GM12878 (cell line): Measurements from ENCODE around the gene RLIM. TPM values are rescaled to one million over a fixed set of nuclear protein-coding genes. Genes with fewer than 3 reads are reported as not detected.

Source experiments
- CHD2 ChIP-seq: IDR thresholded peaks from 2 replicates; pipeline ENCODE4 v1.6.1; 2011; ENCODE audit warnings: low read depth, low read length, improper control_type of control experiment, borderline replicate concordance
- CREM ChIP-seq: IDR thresholded peaks from 2 replicates; pipeline ENCODE4 v1.6.1; 2014; ENCODE audit warnings: antibody characterized with exemption, low read depth
- FOXK2 ChIP-seq: fragments of 450-650 bp; IDR thresholded peaks from 2 replicates; pipeline ENCODE4 v1.6.1; 2017; ENCODE audit warnings: mild to moderate bottlenecking, moderate library complexity
- FOXM1 ChIP-seq: IDR thresholded peaks from 2 replicates; pipeline ENCODE4 v1.6.1; 2012; ENCODE audit warnings: low read depth, mild to moderate bottlenecking, inconsistent platforms, low read length, moderate library complexity
- GABPA ChIP-seq: IDR thresholded peaks from 2 replicates; pipeline ENCODE4 v1.6.1; 2014; ENCODE audit warnings: antibody characterized with exemption, low read depth, mild to moderate bottlenecking, inconsistent platforms
- HCFC1 ChIP-seq: fragments of 150-350 bp; IDR thresholded peaks from 2 replicates; pipeline ENCODE4 v1.6.1; 2014; ENCODE audit warnings: low read length
- JUND ChIP-seq: IDR thresholded peaks from 2 replicates; pipeline ENCODE4 v1.6.1; 2012; ENCODE audit warnings: low read depth, mild to moderate bottlenecking, low read length, improper control_type of control experiment, moderate library complexity
- LARP7 ChIP-seq: fragments of 450-650 bp; IDR thresholded peaks from 2 replicates; pipeline ENCODE4 v1.6.1; 2017; ENCODE audit warnings: mild to moderate bottlenecking
- NFYA ChIP-seq: IDR thresholded peaks from 2 replicates; pipeline ENCODE4 v1.6.1; 2011; ENCODE audit warnings: low read depth, mild to moderate bottlenecking, low read length, improper control_type of control experiment, borderline replicate concordance
- POU2F2 ChIP-seq: IDR thresholded peaks from 3 replicates; pipeline ENCODE4 v1.6.1; 2011; ENCODE audit warnings: low read depth, mild to moderate bottlenecking, low read length, borderline replicate concordance
- RELB ChIP-seq: fragments of 450-650 bp; IDR thresholded peaks from 2 replicates; pipeline ENCODE4 v1.6.1; 2017; ENCODE audit warnings: low read depth, mild to moderate bottlenecking, moderate library complexity
- RUNX3 ChIP-seq: IDR thresholded peaks from 2 replicates; pipeline ENCODE4 v1.6.1; 2012; ENCODE audit warnings: low read length, inconsistent platforms
- SMC3 ChIP-seq: IDR thresholded peaks from 2 replicates; pipeline ENCODE4 v1.6.1; 2011; ENCODE audit warnings: low read length, improper control_type of control experiment, borderline replicate concordance
- SRF ChIP-seq, 2 experiments: IDR thresholded peaks; 2 replicates each; pipeline ENCODE4 v1.6.1; 2011; ENCODE audit warnings: low read depth in 2 of 2, low read length in 2 of 2, mild to moderate bottlenecking in 1 of 2, moderate library complexity in 1 of 2
- SUZ12 ChIP-seq: fragments of 200-600 bp; sonication (generic); IDR thresholded peaks from one replicate; pipeline ENCODE4 v1.6.1; 2018; ENCODE audit warnings: antibody characterized with exemption, mild to moderate bottlenecking; ENCODE audit not compliant: unreplicated experiment
- TCF12 ChIP-seq: IDR thresholded peaks from 2 replicates; pipeline ENCODE4 v1.6.1; 2011; ENCODE audit warnings: low read depth, mild to moderate bottlenecking, low read length
- USF1 ChIP-seq: IDR thresholded peaks from 2 replicates; pipeline ENCODE4 v1.6.1; 2011; ENCODE audit warnings: borderline replicate concordance, low read depth, mild to moderate bottlenecking, moderate library complexity, mixed read lengths, low read length; ENCODE audit not compliant: insufficient read depth; ENCODE audit errors: extremely low read length
- ZBTB11 ChIP-seq: fragments of 450-650 bp; formaldehyde crosslinking; IDR thresholded peaks from 2 replicates; pipeline ENCODE4 v1.5.0; 2022; ENCODE audit warnings: mild to moderate bottlenecking, missing genetic modification characterization
- ZZZ3 ChIP-seq: IDR thresholded peaks from 2 replicates; pipeline ENCODE4 v1.6.1; 2011; ENCODE audit warnings: low read depth; ENCODE audit not compliant: control insufficient read depth, insufficient read length
- polyA plus RNA-seq, 11 experiments: library from polyadenylated mRNA; depleted of rRNA in 4 of 11; unstranded in 6 of 11; stranded (reverse) in 5 of 11; fragments of >200 nt; fragmentation: Nextera tagmentation in 4 of 11; fragmentation: Illumina TruSeq in 1 of 11; extraction: Ambion mirVana in 4 of 11; extraction: Trizol in 1 of 11; gene quantifications; 1 replicate in 1 of 11; 2 replicates in 10 of 11; pipeline versions ENCODE4 v1.2.1 to v1.2.3, GENCODE V29; 2011 to 2016; ENCODE audit warnings: inconsistent platforms in 2 of 11, missing spikeins in 2 of 11, low read depth in 1 of 11
- total RNA-seq, 4 experiments: library from RNA; depleted of rRNA in 3 of 4; stranded (reverse); fragments of >200 nt in 3 of 4; fragmentation: Illumina TruSeq in 1 of 4; extraction: Trizol in 1 of 4; gene quantifications; 2 replicates each; pipeline versions ENCODE4 v1.2.1 to v1.2.3, GENCODE V29; 2013 to 2021
- TF ChIP-seq, protein P1 (sequence below): fragments of 450-650 bp; IDR thresholded peaks from 2 replicates; pipeline ENCODE4 v1.6.1; 2016; ENCODE audit warnings: mild to moderate bottlenecking
- TF ChIP-seq, protein P2 (sequence below): fragments of 450-650 bp; conservative IDR thresholded peaks from 2 replicates; pipeline ENCODE4 v1.6.1; 2017; ENCODE audit warnings: mild to moderate bottlenecking, moderate library complexity

The RLIM gene
- total and polyA plus RNA-seq, 10 of the 15 experiments (the other 5 are each of a cell fraction or from before 2014, with no cell fraction given): 4.0 to 33.9 (median 15.1) TPM

DNA sequence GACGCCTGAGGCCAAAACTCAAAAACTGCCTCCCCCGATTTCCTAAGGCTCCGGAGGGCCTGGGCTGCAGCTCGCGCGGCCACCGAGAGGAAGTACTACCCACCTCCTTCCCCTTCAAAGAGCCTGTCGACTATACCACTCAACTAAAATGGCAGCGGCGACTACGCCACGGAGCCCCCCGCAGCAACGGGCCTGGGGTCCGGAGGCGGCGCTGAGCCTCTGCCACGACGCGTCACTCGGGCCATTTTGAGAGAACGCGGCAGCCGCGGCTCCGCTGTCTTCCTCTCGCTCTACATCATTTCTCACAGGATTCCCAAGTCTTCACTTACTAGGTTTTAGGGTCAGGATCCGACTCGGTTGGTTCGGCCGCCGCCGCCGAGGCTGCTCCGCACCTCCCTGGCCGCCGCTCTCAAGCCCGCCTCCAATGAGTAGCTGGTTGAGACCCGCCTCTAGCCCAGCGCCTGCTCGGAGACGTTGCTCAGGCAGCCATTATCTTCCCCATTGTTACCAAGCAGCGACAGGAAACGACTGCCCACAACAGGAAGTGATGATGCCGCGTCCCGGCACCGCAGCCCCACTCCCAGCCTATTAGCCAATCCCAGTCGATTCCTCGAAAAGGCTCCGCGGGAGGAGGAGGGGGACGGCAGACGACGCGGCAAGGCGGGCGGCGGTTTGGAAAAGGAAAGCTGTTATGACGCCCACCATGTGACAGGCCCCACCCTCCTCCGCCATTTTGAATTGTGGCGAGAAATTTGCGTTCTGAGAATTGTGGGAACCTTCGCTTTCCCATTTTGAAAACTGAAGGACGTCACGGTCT lies at the start of gene RLIM (continued):
- TF ChIP-seq SUZ12: no peak
- TF ChIP-seq SMC3: no peak
- TF ChIP-seq JUND: no peak
- TF ChIP-seq ZZZ3: no peak
- TF ChIP-seq HCFC1: peak; percentile 29; the same call in 1 of the 2 replicates
- TF ChIP-seq FOXM1: peak; percentile 55
- peak; percentile 71 for TF ChIP-seq CREM
- TF ChIP-seq, protein P1, sequence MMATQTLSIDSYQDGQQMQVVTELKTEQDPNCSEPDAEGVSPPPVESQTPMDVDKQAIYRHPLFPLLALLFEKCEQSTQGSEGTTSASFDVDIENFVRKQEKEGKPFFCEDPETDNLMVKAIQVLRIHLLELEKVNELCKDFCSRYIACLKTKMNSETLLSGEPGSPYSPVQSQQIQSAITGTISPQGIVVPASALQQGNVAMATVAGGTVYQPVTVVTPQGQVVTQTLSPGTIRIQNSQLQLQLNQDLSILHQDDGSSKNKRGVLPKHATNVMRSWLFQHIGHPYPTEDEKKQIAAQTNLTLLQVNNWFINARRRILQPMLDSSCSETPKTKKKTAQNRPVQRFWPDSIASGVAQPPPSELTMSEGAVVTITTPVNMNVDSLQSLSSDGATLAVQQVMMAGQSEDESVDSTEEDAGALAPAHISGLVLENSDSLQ: peak; percentile 60
- TF ChIP-seq, protein P2, sequence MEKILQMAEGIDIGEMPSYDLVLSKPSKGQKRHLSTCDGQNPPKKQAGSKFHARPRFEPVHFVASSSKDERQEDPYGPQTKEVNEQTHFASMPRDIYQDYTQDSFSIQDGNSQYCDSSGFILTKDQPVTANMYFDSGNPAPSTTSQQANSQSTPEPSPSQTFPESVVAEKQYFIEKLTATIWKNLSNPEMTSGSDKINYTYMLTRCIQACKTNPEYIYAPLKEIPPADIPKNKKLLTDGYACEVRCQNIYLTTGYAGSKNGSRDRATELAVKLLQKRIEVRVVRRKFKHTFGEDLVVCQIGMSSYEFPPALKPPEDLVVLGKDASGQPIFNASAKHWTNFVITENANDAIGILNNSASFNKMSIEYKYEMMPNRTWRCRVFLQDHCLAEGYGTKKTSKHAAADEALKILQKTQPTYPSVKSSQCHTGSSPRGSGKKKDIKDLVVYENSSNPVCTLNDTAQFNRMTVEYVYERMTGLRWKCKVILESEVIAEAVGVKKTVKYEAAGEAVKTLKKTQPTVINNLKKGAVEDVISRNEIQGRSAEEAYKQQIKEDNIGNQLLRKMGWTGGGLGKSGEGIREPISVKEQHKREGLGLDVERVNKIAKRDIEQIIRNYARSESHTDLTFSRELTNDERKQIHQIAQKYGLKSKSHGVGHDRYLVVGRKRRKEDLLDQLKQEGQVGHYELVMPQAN: no peak
- TF ChIP-seq LARP7: no peak
- no peak; the same call in 2 of the 3 replicates for TF ChIP-seq POU2F2
- peak; percentile 45 for TF ChIP-seq USF1
- TF ChIP-seq ZBTB11 (CRISPR knock-in tag): no peak
- peak; percentile 79 for TF ChIP-seq CHD2
- TF ChIP-seq GABPA: peak; percentile 81
- no peak for TF ChIP-seq FOXK2
- peak; percentile 83; the same call in 1 of the 2 replicates for TF ChIP-seq RELB
- peak; percentile 85 for TF ChIP-seq RUNX3
- no peak for TF ChIP-seq SRF (IDR thresholded peaks at IDR 0.05; ENCODE audit: low read depth in 2 of 2, low read length in 2 of 2)
- no peak for TF ChIP-seq NFYA
- 0 out of 2 replicates have a peak, but pooled peaks have one; percentile 13 for TF ChIP-seq TCF12
